AG09309 (cell line): ENCODE results near the gene NRXN3.

Experiments used
- DNase-seq: peaks from one replicate; pipeline ENCODE4 v3.0.0-alpha.2; 2010; ENCODE audit warnings: low read depth
- H3K4me3 ChIP-seq: 2 replicates; pipeline ENCODE4 v1.5.1; 2011; ENCODE audit warnings: mild to moderate bottlenecking, low read depth, low read length, moderate library complexity; ENCODE audit not compliant: control insufficient read depth
- TF ChIP-seq, protein P1 (sequence below): IDR thresholded peaks from 2 replicates; pipeline ENCODE4 v1.5.1; 2011; ENCODE audit warnings: mild to moderate bottlenecking, low read depth, low read length, inconsistent platforms; ENCODE audit not compliant: insufficient read depth, control insufficient read depth; ENCODE audit errors: missing control alignments

Gene NRXN3

DNA sequence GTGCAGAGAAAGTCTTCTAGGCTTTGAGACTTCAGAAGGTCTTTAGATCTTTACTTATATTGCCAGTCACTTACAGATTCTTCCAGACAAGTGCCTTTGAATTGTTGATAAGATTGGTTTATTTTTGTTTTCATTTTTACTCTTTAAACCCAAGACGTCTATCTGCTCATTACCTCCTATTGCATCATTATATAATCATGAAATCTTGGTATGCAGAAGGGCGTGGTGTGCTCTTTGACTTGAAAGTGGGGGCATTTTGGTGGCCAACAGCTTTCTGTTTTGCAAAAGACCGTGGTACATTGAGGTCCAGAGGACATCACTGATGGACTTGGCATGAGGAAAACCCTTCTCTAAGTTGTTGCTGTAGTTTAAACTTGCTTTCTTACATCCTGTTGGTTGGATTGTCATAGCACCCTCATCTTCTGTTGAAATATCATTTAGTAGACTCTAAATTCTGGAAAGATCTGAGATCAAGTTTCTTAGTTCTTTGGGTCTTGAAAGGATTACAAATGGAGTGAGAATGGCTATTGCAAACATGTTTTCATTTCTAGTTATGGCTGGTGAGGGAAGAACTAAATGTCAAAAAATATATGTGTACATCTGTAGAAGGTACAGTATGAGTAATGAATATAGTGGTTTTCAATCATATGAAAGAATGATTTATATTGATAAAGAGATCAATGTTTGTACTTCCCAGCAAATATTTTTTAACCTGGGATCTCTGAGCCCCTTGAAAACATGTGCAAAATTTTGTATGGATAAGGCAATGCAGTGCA, 441.8 kb downstream of the NRXN3 start:
- no peak overlapping the region for H3K4me3 ChIP-seq
- no peak for DNase-seq
- TF ChIP-seq, protein P1, sequence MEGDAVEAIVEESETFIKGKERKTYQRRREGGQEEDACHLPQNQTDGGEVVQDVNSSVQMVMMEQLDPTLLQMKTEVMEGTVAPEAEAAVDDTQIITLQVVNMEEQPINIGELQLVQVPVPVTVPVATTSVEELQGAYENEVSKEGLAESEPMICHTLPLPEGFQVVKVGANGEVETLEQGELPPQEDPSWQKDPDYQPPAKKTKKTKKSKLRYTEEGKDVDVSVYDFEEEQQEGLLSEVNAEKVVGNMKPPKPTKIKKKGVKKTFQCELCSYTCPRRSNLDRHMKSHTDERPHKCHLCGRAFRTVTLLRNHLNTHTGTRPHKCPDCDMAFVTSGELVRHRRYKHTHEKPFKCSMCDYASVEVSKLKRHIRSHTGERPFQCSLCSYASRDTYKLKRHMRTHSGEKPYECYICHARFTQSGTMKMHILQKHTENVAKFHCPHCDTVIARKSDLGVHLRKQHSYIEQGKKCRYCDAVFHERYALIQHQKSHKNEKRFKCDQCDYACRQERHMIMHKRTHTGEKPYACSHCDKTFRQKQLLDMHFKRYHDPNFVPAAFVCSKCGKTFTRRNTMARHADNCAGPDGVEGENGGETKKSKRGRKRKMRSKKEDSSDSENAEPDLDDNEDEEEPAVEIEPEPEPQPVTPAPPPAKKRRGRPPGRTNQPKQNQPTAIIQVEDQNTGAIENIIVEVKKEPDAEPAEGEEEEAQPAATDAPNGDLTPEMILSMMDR: no peak

DNA sequence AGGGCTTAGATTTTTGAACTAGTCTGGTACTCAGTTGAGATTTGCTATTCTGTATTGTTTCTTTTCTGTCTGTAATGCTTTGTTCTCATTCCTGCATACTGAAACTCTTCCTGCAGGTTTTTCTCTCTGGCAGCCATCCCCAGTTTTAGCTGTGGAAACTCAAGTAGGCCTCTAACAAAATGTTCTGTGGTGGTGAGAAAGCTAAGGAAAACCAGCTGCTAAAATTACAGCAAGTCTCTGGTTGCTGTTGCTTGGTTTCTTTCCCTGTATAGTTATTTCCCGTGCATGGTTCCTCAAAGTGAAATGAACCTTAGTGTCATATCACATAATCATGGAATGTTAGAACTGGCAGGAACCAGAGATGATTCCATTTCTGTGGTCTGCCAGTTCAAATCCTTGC, 442.5 kb downstream of the NRXN3 start:
- no peak for DNase-seq
- TF ChIP-seq, protein P1: no peak
- H3K4me3 ChIP-seq: no peak overlapping the region

DNA sequence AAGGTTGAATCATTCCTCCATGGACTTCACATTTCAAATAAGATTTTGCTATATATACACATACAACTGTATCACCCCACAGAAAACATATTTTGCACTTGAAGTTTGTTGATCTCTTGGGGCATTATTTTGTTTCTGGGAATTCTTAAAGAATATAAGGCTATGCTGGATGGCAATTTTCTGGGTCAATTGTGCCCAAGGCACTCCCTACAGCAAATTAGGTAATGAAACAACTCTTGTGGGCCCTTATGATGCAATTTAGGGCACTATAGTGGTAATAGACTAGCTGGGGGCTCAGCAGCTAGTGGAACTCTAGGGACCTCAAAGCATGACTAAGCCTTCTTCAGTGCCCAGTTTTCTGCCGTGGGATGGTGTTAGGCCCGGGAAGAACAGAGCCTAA, 444.4 kb downstream of the NRXN3 start:
- H3K4me3 ChIP-seq: no peak overlapping the region
- DNase-seq: no peak
- TF ChIP-seq, protein P1: no peak

DNA sequence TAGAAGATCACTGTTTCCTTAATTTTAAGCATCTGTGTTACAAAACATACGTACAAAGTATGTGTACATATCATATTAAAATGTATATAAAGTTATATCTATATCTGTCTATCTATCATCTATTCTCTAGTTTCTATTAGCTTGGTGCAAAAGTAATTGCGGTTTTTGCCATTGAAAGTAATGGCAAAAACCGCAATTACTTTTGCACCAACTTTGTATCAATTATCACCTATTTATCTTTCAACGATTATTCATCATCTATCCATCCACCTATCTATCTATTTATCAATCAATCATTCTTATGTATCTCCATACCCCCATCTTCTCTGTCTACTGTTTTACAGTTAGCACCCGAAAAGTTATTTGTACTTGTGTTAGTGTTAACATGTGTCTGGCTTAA, 447.6 kb downstream of the NRXN3 start:
- TF ChIP-seq, protein P1: no peak
- DNase-seq: no peak
- no peak overlapping the region for H3K4me3 ChIP-seq

DNA sequence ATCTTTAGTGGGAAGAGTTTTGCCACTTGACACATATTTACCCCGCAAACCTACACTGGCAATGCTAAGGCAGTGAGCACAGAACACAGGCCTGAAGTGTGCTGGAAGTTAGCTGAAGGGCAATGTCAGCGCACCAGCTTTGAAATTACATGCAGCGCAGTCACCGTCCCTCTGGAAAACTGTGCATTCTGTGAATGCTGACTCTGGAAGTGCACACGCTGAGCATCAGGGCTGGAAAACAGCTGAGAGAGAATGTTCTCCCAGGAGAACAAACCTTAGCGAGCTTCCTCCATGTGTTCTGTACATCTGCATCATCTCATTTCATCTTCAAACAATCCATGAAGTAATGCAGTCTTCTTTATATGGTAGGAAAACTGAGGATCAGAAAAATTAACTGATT, 448.2 kb downstream of the NRXN3 start:
- H3K4me3 ChIP-seq: no peak overlapping the region
- DNase-seq: no peak
- TF ChIP-seq, protein P1: no peak

GRCh38 chr14:78627114-78627513, 456.9 kb downstream of the NRXN3 start:
- DNase-seq: no peak
- no peak overlapping the region for H3K4me3 ChIP-seq
- TF ChIP-seq, protein P1: no peak
